B cell (primary cell): ENCODE measurements around the gene HAGHL. TPM values are rescaled to one million over a fixed set of nuclear protein-coding genes. Genes with fewer than 3 reads are reported as not detected.

Experiments
- ATAC-seq: fragments of 200-7000 bp; cut with Tn5 transposase; one replicate; pipeline ENCODE4 v1.10.0; 2021; ENCODE audit warnings: low read depth, mild to moderate bottlenecking, moderate number of reproducible peaks, moderate library complexity
- CTCF ChIA-PET: fragments of 350-600 bp; sonication (Branson Sonifier 250); formaldehyde crosslinking; loops from one replicate; lab custom pipeline; 2021; ENCODE audit warnings: antibody characterized with exemption, inconsistent platforms; lab: Charles Lee
- POLR2A ChIA-PET: fragments of 350-600 bp; sonication (Branson Sonifier 250); formaldehyde crosslinking; loops from one replicate; lab custom pipeline; 2021; ENCODE audit warnings: antibody characterized with exemption; lab: Charles Lee
- DNase-seq: peaks from one replicate; pipeline ENCODE4 v3.0.0; 2013
- H2AFZ ChIP-seq: 2 replicates; pipeline ENCODE4 v1.6.1; 2012; ENCODE audit warnings: mild to moderate bottlenecking, low read depth, low read length; ENCODE audit not compliant: insufficient read depth, poor library complexity, severe bottlenecking
- H3K27ac ChIP-seq, 2 donors: 1 replicate in 1 of 2; 2 replicates in 1 of 2; pipeline ENCODE4 v1.5.1; 2012 to 2013; ENCODE audit warnings: low read length in 2 of 2, mild to moderate bottlenecking in 2 of 2, moderate library complexity in 1 of 2
- H3K27me3 ChIP-seq, 4 experiments: fragments of 200-600 bp in 1 of 4; sonication (generic) in 1 of 4; replicated peaks in 1 of 4; 1 replicate in 2 of 4; 2 replicates in 2 of 4; pipeline versions ENCODE4 v1.6.1 to v1.7.0; 2013 to 2016; ENCODE audit warnings: low read length in 3 of 4, mild to moderate bottlenecking in 2 of 4, mixed read lengths in 1 of 4, moderate library complexity in 1 of 4; ENCODE audit not compliant: insufficient read depth in 4 of 4, control insufficient read depth in 3 of 4; ENCODE audit errors: control extremely low read depth in 1 of 4
- H3K36me3 ChIP-seq, 2 experiments: replicated peaks in 1 of 2; 1 replicate in 1 of 2; 2 replicates in 1 of 2; pipeline versions ENCODE4 v1.6.1 to v1.7.1; 2013; ENCODE audit warnings: low read length in 1 of 2; ENCODE audit not compliant: insufficient read depth in 2 of 2, control insufficient read depth in 1 of 2; ENCODE audit errors: control extremely low read depth in 1 of 2, extremely low read depth in 1 of 2
- H3K4me1 ChIP-seq, 2 donors: fragments of 200-600 bp in 1 of 2; sonication (generic) in 1 of 2; 1 replicate in 1 of 2; 2 replicates in 1 of 2; pipeline versions ENCODE4 v1.5.1 to v1.6.1; 2013 to 2017; ENCODE audit warnings: low read length in 2 of 2; ENCODE audit not compliant: control insufficient read depth in 2 of 2, insufficient read depth in 2 of 2
- H3K4me2 ChIP-seq: replicated peaks from 2 replicates; pipeline ENCODE3; 2012; ENCODE audit warnings: mild to moderate bottlenecking, low read depth, low read length; ENCODE audit not compliant: poor library complexity, severe bottlenecking
- H3K4me3 ChIP-seq, 5 experiments: fragments of 200-600 bp in 1 of 5; sonication (generic) in 1 of 5; 1 replicate in 3 of 5; 2 replicates in 2 of 5; pipeline versions ENCODE4 v1.5.1 to v1.7.0; 2011 to 2016; ENCODE audit warnings: low read length in 4 of 5, mild to moderate bottlenecking in 4 of 5, low read depth in 2 of 5, control low read depth in 1 of 5, moderate library complexity in 1 of 5; ENCODE audit not compliant: insufficient read depth in 1 of 5; ENCODE audit errors: control extremely low read depth in 1 of 5, extremely low read depth in 1 of 5
- H3K79me2 ChIP-seq: fragments of 200-600 bp; sonication (generic); one replicate; pipeline ENCODE4 v1.6.0; 2016; ENCODE audit warnings: low read length; ENCODE audit not compliant: control insufficient read depth, insufficient read depth
- H3K9ac ChIP-seq: fragments of 200-600 bp; sonication (generic); 2 replicates; pipeline ENCODE4 v1.6.1; 2017; ENCODE audit warnings: mild to moderate bottlenecking, low read length, moderate library complexity
- H3K9me3 ChIP-seq, 3 donors: one replicate each; pipeline versions ENCODE4 v1.6.1 to v1.7.1; 2013; ENCODE audit warnings: low read length in 2 of 3; ENCODE audit not compliant: control insufficient read depth in 2 of 3, insufficient read depth in 1 of 3; ENCODE audit errors: control extremely low read depth in 1 of 3
- H4K20me1 ChIP-seq: 2 replicates; pipeline ENCODE4 v1.6.0; 2012; ENCODE audit warnings: mild to moderate bottlenecking, low read length; ENCODE audit not compliant: insufficient read depth, control insufficient read depth, poor library complexity, severe bottlenecking
- H3K27ac Mint-ChIP-seq: one replicate; pipeline ENCODE4 v1.8.0; 2021; ENCODE audit warnings: mixed read lengths
- H3K27me3 Mint-ChIP-seq: one replicate; pipeline ENCODE4 v1.8.0; 2021; ENCODE audit warnings: mixed read lengths
- H3K4me1 Mint-ChIP-seq: one replicate; pipeline ENCODE4 v1.8.0; 2021; ENCODE audit warnings: mixed read lengths
- H3K4me3 Mint-ChIP-seq: one replicate; pipeline ENCODE4 v1.8.0; 2021; ENCODE audit warnings: mixed read lengths
- H3K9me3 Mint-ChIP-seq: one replicate; pipeline ENCODE4 v1.8.0; 2022; ENCODE audit warnings: mixed read lengths; ENCODE audit not compliant: insufficient read depth
- EZH2 ChIP-seq: IDR thresholded peaks from 2 replicates; pipeline ENCODE4 v1.6.1; 2012; ENCODE audit warnings: borderline replicate concordance, low read depth, mild to moderate bottlenecking, moderate library complexity, low read length; ENCODE audit not compliant: insufficient read depth, poor library complexity, severe bottlenecking
- WGBS: methylation state at CpG from one replicate; pipeline ENCODE4 v1.1.5; 2013; ENCODE audit warnings: missing lambda C conversion rate; ENCODE audit not compliant: insufficient coverage; 5-methylcytosine and 5-hydroxymethylcytosine counted together
- intact Hi-C: fragments of 100-400 bp; cut with micrococcal nuclease; formaldehyde crosslinking; loops from one replicate; pipeline ENCODE4 v1.10.0; 2022
- polyA plus RNA-seq: library from polyadenylated mRNA; depleted of rRNA; stranded (reverse); fragments of >200 nt; gene quantifications from 2 replicates; pipeline ENCODE4 v1.2.3, GENCODE V29; 2012
- total RNA-seq, 2 donors: library from RNA; stranded (reverse); fragments of 120-200 nt in 1 of 2; gene quantifications; 1 replicate in 1 of 2; 2 replicates in 1 of 2; pipeline versions ENCODE4 v1.2.3 to v1.2.4, GENCODE V29; 2013 to 2022
- TF ChIP-seq, protein P1 (sequence below): fragments of 200-600 bp; IDR thresholded peaks from one replicate; pipeline ENCODE4 v1.8.0; 2022; ENCODE audit warnings: antibody characterized with exemption, mild to moderate bottlenecking

The HAGHL gene
- total and polyA plus RNA-seq, 2 donors (not counting 1 experiment from before 2014, with no cell fraction given) = 32.3 to 87.1 TPM

DNA sequence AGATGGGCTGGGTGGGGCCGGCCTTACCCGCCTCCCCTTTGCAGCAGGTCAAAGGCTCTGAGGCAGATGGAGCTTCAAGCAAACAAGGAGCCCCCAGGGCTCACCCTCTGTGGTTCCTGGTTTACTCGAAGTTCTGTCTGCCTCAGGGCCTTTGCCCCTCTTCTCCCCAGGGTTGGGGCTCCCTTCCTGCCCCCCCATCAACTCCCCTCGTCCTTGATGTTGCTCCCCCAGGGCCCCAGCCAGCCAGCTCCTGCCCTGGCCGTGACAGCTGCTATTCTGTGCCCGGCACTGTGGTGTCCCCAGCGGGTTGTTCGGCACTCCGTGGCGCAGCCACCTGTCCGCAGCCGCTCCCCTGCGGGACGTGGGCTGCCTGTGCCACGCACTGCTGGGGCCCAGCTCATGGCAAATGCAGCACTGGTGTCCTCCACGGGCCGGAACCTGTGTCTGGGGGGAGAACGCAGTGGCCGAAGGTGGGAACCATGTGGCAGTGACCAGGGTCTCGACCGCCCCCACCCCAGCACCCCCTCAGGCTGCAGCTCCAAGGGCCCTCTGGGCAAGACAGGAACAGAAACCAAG lies 16.3 kb upstream of the HAGHL start:
- intact Hi-C loops = loop anchor here (1.0 to 2.0 kb wide), 3 partner anchors 31 to 392 kb away; no protein-coding TSS in a partner anchor
- POLR2A ChIA-PET = no interaction called here
- CTCF ChIA-PET = interaction anchor here (0.7 to 7.6 kb wide), 6 partner anchors 10 to 349 kb away, joined by 3 to 94 read pairs (median 3); partner anchors contain the start of genes ANTKMT, CHTF18 and RPUSD1

DNA sequence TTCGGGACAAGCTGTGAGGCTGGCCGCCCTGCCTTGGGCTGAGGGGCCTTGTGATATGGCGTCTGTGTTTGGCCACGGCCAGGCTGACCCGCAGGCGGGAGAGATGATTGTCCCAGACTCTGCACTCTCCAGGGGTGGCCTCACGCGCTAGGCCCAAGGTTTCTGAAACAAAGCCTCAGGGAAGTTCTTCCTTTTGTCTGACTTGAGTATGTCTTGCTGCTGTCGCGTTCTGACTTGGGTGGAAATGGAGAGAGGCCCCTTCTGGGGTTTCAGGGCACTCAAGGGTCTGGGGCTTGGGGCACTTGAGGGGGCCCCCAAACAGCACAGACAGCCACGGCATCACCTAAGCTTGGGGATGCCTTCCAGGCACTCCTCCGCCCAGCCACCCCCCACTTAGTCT lies 15.8 kb upstream of the HAGHL start:
- WGBS = 77% methylated on average over 12 of the region's 12 CpGs

More for the DNA sequence above, 16.3 kb upstream of the HAGHL start:
- no peaks in the 10 kb centered on the region for H3K79me2 ChIP-seq
- peaks cover 0 to 17% (median 0%) of the 10 kb centered on the region in 3 donors for H3K9me3 ChIP-seq
- no peaks in the 10 kb centered on the region for H3K36me3 ChIP-seq
- no peak overlapping the region for H3K27ac ChIP-seq
- Mint-ChIP-seq H3K9me3 (no peaks in the 10 kb centered on the region), H3K4me3 (no peak overlapping the region), H3K4me1 (peaks cover 4% of the 10 kb centered on the region), H3K27ac (no peak overlapping the region), H3K27me3 (peaks cover 26% of the 10 kb centered on the region)
- no peak for ATAC-seq
- TF ChIP-seq EZH2 = no peak
- TF ChIP-seq, protein P1, sequence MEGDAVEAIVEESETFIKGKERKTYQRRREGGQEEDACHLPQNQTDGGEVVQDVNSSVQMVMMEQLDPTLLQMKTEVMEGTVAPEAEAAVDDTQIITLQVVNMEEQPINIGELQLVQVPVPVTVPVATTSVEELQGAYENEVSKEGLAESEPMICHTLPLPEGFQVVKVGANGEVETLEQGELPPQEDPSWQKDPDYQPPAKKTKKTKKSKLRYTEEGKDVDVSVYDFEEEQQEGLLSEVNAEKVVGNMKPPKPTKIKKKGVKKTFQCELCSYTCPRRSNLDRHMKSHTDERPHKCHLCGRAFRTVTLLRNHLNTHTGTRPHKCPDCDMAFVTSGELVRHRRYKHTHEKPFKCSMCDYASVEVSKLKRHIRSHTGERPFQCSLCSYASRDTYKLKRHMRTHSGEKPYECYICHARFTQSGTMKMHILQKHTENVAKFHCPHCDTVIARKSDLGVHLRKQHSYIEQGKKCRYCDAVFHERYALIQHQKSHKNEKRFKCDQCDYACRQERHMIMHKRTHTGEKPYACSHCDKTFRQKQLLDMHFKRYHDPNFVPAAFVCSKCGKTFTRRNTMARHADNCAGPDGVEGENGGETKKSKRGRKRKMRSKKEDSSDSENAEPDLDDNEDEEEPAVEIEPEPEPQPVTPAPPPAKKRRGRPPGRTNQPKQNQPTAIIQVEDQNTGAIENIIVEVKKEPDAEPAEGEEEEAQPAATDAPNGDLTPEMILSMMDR = no peak
- no peak for DNase-seq
- no peak overlapping the region for H2AFZ ChIP-seq
- H4K20me1 ChIP-seq = no peaks in the 10 kb centered on the region
- peaks cover 0 to 69% (median 32%) of the 10 kb centered on the region in 4 experiments for H3K27me3 ChIP-seq
- H3K4me1 ChIP-seq = peaks cover 13 to 16% of the 10 kb centered on the region in 2 donors
- H3K4me2 ChIP-seq = no peak overlapping the region
- H3K9ac ChIP-seq = no peak overlapping the region
- H3K4me3 ChIP-seq = no peak overlapping the region
- 60% methylated on average over 21 of the region's 21 CpGs for WGBS

More for the DNA sequence above, 15.8 kb upstream of the HAGHL start:
- no peak for DNase-seq
- CTCF ChIA-PET = interaction anchor here (1.5 to 7.6 kb wide), 3 partner anchors 10 to 74 kb away, joined by 5 to 94 read pairs (median 9); partner anchors contain the start of genes ANTKMT, CHTF18 and RPUSD1
- peaks cover 16 to 20% of the 10 kb centered on the region in 2 donors for H3K4me1 ChIP-seq
- Mint-ChIP-seq H3K4me1 (peaks cover 4% of the 10 kb centered on the region), H3K9me3 (no peaks in the 10 kb centered on the region), H3K4me3 (no peak overlapping the region), H3K27ac (no peak overlapping the region), H3K27me3 (peaks cover 26% of the 10 kb centered on the region)
- peaks cover 0 to 73% (median 34%) of the 10 kb centered on the region in 4 experiments for H3K27me3 ChIP-seq
- H3K79me2 ChIP-seq = no peaks in the 10 kb centered on the region
- peaks cover under 1% of the 10 kb centered on the region for H4K20me1 ChIP-seq
- no peak overlapping the region for H3K9ac ChIP-seq
- H3K27ac ChIP-seq = no peak overlapping the region
- POLR2A ChIA-PET = no interaction called here
- intact Hi-C loops = loop anchor here (1.0 to 2.0 kb wide), 3 partner anchors 30 to 392 kb away; no protein-coding TSS in a partner anchor
- H2AFZ ChIP-seq = no peak overlapping the region
- no peak overlapping the region for H3K4me2 ChIP-seq
- TF ChIP-seq, protein P1 = no peak
- no peak overlapping the region for H3K4me3 ChIP-seq
- no peak for ATAC-seq
- H3K36me3 ChIP-seq = no peaks in the 10 kb centered on the region
- peaks cover 0 to 19% (median 0%) of the 10 kb centered on the region in 3 donors for H3K9me3 ChIP-seq
